DND-41 (cell line): ENCODE data around the gene CBY2.

ENCODE experiments used
- ATAC-seq: fragments of 200-7000 bp; cut with Tn5 transposase; 3 replicates; pipeline ENCODE4 v1.9.1; 2021; ENCODE audit warnings: low read depth; ENCODE audit not compliant: insufficient read depth
- DNase-seq: peaks from one replicate; pipeline ENCODE4 v3.0.0-alpha.2; 2020
- H2AFZ ChIP-seq: 2 replicates; pipeline ENCODE4 v1.6.0; 2012; ENCODE audit warnings: low read depth, low read length
- H3K27ac ChIP-seq: 2 replicates; pipeline ENCODE4 v1.5.1; 2012; ENCODE audit warnings: low read length, inconsistent platforms
- H3K27me3 ChIP-seq: fragments of 200-600 bp; sonication (generic); 2 replicates; pipeline ENCODE4 v1.6.0; 2012; ENCODE audit warnings: low read length, mild to moderate bottlenecking, inconsistent platforms; ENCODE audit not compliant: insufficient read depth, poor library complexity
- H3K36me3 ChIP-seq: 2 replicates; pipeline ENCODE4 v1.5.1; 2012; ENCODE audit warnings: low read length, inconsistent platforms; ENCODE audit not compliant: insufficient read depth
- H3K4me1 ChIP-seq: 2 replicates; pipeline ENCODE4 v1.5.1; 2012; ENCODE audit warnings: mild to moderate bottlenecking, low read length; ENCODE audit not compliant: insufficient read depth
- H3K4me2 ChIP-seq: 2 replicates; pipeline ENCODE4 v1.6.0; 2012; ENCODE audit warnings: mild to moderate bottlenecking, moderate library complexity, low read length, inconsistent platforms; ENCODE audit not compliant: insufficient read depth
- H3K4me3 ChIP-seq, 2 experiments: fragments of 200-600 bp in 1 of 2; shearing (Covaris generic) in 1 of 2; 2 replicates each; pipeline ENCODE4 v1.5.1; 2012 to 2016; ENCODE audit warnings: inconsistent platforms in 2 of 2, low read length in 2 of 2, mild to moderate bottlenecking in 2 of 2, low read depth in 1 of 2, moderate library complexity in 1 of 2
- H3K79me2 ChIP-seq: 2 replicates; pipeline ENCODE4 v1.6.0; 2012; ENCODE audit warnings: low read length, inconsistent platforms; ENCODE audit not compliant: insufficient read depth
- H3K9ac ChIP-seq: 2 replicates; pipeline ENCODE4 v1.6.0; 2012; ENCODE audit warnings: low read depth, mild to moderate bottlenecking, inconsistent platforms, low read length, moderate library complexity
- H3K9me3 ChIP-seq: 2 replicates; pipeline ENCODE4 v1.5.1; 2012; ENCODE audit warnings: low read length, moderate library complexity, mild to moderate bottlenecking, inconsistent platforms; ENCODE audit not compliant: insufficient read depth, severe bottlenecking
- H4K20me1 ChIP-seq: 2 replicates; pipeline ENCODE4 v1.6.0; 2012; ENCODE audit warnings: low read length; ENCODE audit not compliant: insufficient read depth
- EZH2 ChIP-seq: IDR thresholded peaks from 3 replicates; pipeline ENCODE4 v1.6.1; 2012; ENCODE audit warnings: borderline replicate concordance, low read depth, mild to moderate bottlenecking, moderate library complexity, low read length, inconsistent platforms; ENCODE audit not compliant: severe bottlenecking
- TF ChIP-seq, protein P1 (sequence below): IDR thresholded peaks from 2 replicates; pipeline ENCODE4 v1.5.1; 2012; ENCODE audit warnings: borderline replicate concordance, low read length, moderate library complexity, mild to moderate bottlenecking; ENCODE audit not compliant: poor library complexity, severe bottlenecking; ENCODE audit errors: extremely low read depth

CBY2 gene

DNA sequence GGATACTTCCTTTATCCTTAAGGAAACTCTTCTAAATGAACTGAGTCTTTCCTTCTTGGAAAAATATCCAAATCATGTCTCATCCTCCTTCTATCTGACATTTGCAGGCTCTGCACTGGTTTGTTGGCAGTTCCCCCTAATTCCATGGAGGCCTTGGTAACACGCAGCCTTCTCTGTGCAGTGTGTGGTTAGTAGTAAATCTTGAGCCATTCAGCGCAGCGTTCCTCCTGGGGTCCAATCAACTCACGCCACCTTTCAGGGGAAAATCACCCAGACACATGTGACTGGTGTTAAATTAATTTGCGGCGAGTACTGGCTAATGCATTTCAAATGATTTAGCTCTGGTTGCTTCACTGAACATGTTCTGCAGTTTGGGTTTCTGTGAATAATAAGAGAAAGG is 21.0 kb upstream of the CBY2 start:
- H3K4me1 ChIP-seq = no peaks in the 10 kb centered on the region
- no peaks in the 10 kb centered on the region for H3K79me2 ChIP-seq
- no peak overlapping the region for H2AFZ ChIP-seq
- H3K4me3 ChIP-seq = no peak overlapping the region
- no peak for DNase-seq
- no peaks in the 10 kb centered on the region for H3K9me3 ChIP-seq
- peaks cover 11% of the 10 kb centered on the region for H3K27me3 ChIP-seq
- no peaks in the 10 kb centered on the region for H3K36me3 ChIP-seq
- no peak overlapping the region for H3K27ac ChIP-seq
- TF ChIP-seq EZH2 = no peak
- TF ChIP-seq, protein P1, sequence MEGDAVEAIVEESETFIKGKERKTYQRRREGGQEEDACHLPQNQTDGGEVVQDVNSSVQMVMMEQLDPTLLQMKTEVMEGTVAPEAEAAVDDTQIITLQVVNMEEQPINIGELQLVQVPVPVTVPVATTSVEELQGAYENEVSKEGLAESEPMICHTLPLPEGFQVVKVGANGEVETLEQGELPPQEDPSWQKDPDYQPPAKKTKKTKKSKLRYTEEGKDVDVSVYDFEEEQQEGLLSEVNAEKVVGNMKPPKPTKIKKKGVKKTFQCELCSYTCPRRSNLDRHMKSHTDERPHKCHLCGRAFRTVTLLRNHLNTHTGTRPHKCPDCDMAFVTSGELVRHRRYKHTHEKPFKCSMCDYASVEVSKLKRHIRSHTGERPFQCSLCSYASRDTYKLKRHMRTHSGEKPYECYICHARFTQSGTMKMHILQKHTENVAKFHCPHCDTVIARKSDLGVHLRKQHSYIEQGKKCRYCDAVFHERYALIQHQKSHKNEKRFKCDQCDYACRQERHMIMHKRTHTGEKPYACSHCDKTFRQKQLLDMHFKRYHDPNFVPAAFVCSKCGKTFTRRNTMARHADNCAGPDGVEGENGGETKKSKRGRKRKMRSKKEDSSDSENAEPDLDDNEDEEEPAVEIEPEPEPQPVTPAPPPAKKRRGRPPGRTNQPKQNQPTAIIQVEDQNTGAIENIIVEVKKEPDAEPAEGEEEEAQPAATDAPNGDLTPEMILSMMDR = no peak
- no peak overlapping the region for H3K9ac ChIP-seq
- H4K20me1 ChIP-seq = no peaks in the 10 kb centered on the region
- H3K4me2 ChIP-seq = no peak overlapping the region
- ATAC-seq = no peak

DNA sequence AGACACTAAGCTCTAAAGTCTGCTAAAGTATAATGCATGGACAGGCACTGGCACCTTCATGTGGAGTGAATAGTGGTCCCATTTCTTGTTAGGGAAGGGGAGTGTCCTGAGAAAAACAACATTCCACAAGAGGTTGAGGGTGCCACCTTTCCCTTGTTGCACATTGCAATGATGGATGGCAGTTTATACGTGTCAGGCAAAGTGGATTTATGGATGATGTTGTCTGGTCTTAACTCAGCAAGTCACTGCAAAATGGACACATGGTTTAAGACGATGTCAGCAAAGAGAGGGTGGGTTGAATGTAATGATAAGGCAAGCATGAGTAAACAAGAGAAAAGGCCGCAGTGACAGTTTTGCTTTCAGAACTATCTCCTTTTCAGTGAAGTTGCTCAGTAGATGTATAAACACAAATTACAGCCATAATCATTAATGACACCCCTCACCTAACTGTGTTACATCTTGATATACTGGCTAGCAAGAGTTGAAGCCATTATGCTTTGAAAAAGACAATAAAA is 19.6 kb upstream of the CBY2 start:
- no peak for ATAC-seq
- no peaks in the 10 kb centered on the region for H3K79me2 ChIP-seq
- TF ChIP-seq EZH2 = no peak
- TF ChIP-seq, protein P1 = no peak

DNA sequence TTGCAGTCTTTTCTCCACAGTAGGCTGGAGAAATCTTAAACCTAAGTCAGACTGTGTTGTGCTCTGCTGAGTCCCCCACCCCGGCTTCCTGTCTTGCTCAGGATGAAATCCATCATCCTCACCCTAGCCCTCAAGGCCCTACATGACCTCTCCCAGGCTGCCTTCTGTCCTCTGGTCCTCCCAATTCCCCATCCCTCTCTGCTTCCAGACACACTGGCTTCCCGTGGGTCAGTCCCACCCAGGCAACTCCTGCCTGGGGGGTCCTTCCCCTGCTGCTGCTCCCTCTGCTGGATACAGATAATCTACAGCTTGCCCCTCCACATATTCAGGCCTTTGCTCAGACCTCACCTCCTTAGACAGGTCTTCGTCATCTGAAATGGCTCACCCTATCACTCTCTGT is 18.4 kb upstream of the CBY2 start:
- no peak for DNase-seq
- Histone ChIP-seq H3K79me2 (no peaks in the 10 kb centered on the region), H3K4me3 (no peak overlapping the region), H3K4me2 (no peak overlapping the region), H4K20me1 (no peaks in the 10 kb centered on the region), H3K27ac (no peak overlapping the region), H3K9me3 (no peaks in the 10 kb centered on the region), H3K4me1 (no peaks in the 10 kb centered on the region), H2AFZ (no peak overlapping the region), H3K27me3 (peaks cover 8% of the 10 kb centered on the region), H3K9ac (no peak overlapping the region), H3K36me3 (no peaks in the 10 kb centered on the region)
- ATAC-seq = no peak; the same call in 2 of the 3 replicates
- no peak for TF ChIP-seq EZH2
- TF ChIP-seq, protein P1 = peak; percentile 41

More for the DNA sequence above, 19.6 kb upstream of the CBY2 start:
- no peak for DNase-seq
- Histone ChIP-seq H3K9ac (no peak overlapping the region), H4K20me1 (no peaks in the 10 kb centered on the region), H3K4me1 (no peaks in the 10 kb centered on the region), H2AFZ (no peak overlapping the region), H3K36me3 (no peaks in the 10 kb centered on the region), H3K4me3 (no peak overlapping the region), H3K27me3 (peaks cover 8% of the 10 kb centered on the region), H3K27ac (no peak overlapping the region), H3K4me2 (no peak overlapping the region), H3K9me3 (no peaks in the 10 kb centered on the region)

DNA sequence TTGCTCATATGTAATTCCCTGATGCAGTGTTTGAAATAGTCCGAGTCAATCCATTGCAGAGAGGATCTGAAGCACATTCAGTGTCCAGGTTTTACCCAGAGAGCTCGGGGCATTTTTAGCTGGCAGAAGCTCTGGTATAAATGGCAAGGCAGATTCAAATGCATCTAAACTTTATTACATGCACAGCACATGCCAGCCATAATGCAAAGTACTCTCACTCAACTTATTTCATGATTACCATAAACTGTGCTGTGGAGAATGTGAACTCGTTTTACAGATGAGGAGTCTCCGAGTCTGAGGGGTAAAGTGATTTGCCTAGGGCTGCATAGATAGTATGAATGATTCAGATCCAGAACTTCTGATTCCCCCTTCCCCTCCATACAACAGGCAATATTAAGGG is 13.5 kb upstream of the CBY2 start:
- no peak for TF ChIP-seq EZH2
- TF ChIP-seq, protein P1 = no peak
- no peak overlapping the region for H3K4me3 ChIP-seq
- H3K9me3 ChIP-seq = no peaks in the 10 kb centered on the region
- DNase-seq (no peak), ATAC-seq (no peak)
- no peak overlapping the region for H3K4me2 ChIP-seq
- no peaks in the 10 kb centered on the region for H4K20me1 ChIP-seq
- peaks cover 19% of the 10 kb centered on the region for H3K27me3 ChIP-seq
- no peaks in the 10 kb centered on the region for H3K79me2 ChIP-seq
- H3K36me3 ChIP-seq = no peaks in the 10 kb centered on the region
- H2AFZ ChIP-seq = no peak overlapping the region
- no peak overlapping the region for H3K27ac ChIP-seq
- H3K4me1 ChIP-seq = no peaks in the 10 kb centered on the region
- H3K9ac ChIP-seq = no peak overlapping the region
